ENCODE results near the gene CACNB4. TPM values are rescaled to one million over a fixed set of nuclear protein-coding genes. Genes with fewer than 3 reads are reported as not detected.

Gene CACNB4
- total and polyA plus RNA-seq, 2 donors: 3.0 to 3.5 TPM

GRCh38 chr2:151905963-151906632 lies 192.7 kb downstream of the CACNB4 start:
- no peaks in the 10 kb centered on the region for H3K36me3 ChIP-seq (ENCODE audit: control insufficient read depth in 2 of 2, insufficient read depth in 2 of 2, low read length in 1 of 2)
- WGBS: 90% methylated on average over 2 of the region's 2 CpGs

GRCh38 chr2:151904807-151905206 lies 194.0 kb downstream of the CACNB4 start:
- Histone ChIP-seq H3K27me3 (ENCODE audit: control insufficient read depth in 2 of 2, insufficient read depth in 1 of 2, low read length in 1 of 2) (no peaks in the 10 kb centered on the region), H3K4me3 (ENCODE audit: low read length in 2 of 2) (no peak overlapping the region), H3K27ac (ENCODE audit: low read depth in 1 of 2, low read length in 1 of 2) (no peak overlapping the region), H3K36me3 (ENCODE audit: control insufficient read depth in 2 of 2, insufficient read depth in 2 of 2, low read length in 1 of 2) (no peaks in the 10 kb centered on the region), H3K4me1 (ENCODE audit: control insufficient read depth in 2 of 2, insufficient read depth in 2 of 2, low read length in 2 of 2) (no peaks in the 10 kb centered on the region), H3K9me3 (ENCODE audit: control insufficient read depth in 2 of 2, insufficient read depth in 1 of 2, low read length in 1 of 2) (no peaks in the 10 kb centered on the region)
- DNase-seq (ENCODE audit: low read depth in 6 of 9, low spot score in 9 of 9): no peak
- WGBS: 88% methylated on average over 4 of the region's 4 CpGs

More at GRCh38 chr2:151905963-151906632, 192.7 kb downstream of the CACNB4 start:
- H3K4me3 ChIP-seq (ENCODE audit: low read length in 2 of 2): no peak overlapping the region
- H3K9me3 ChIP-seq (ENCODE audit: control insufficient read depth in 2 of 2, insufficient read depth in 1 of 2, low read length in 1 of 2): no peaks in the 10 kb centered on the region
- no peaks in the 10 kb centered on the region for H3K27me3 ChIP-seq (ENCODE audit: control insufficient read depth in 2 of 2, insufficient read depth in 1 of 2, low read length in 1 of 2)
- H3K27ac ChIP-seq (ENCODE audit: low read depth in 1 of 2, low read length in 1 of 2): no peak overlapping the region
- DNase-seq (ENCODE audit: low read depth in 6 of 9, low spot score in 9 of 9): no peak
- no peaks in the 10 kb centered on the region for H3K4me1 ChIP-seq (ENCODE audit: control insufficient read depth in 2 of 2, insufficient read depth in 2 of 2, low read length in 2 of 2)

- 97% methylated on average over 4 of the region's 4 CpGs for WGBS
- H3K4me3 ChIP-seq (ENCODE audit: low read length in 2 of 2): no peak overlapping the region
- H3K36me3 ChIP-seq (ENCODE audit: control insufficient read depth in 2 of 2, insufficient read depth in 2 of 2, low read length in 1 of 2): no peaks in the 10 kb centered on the region
- no peaks in the 10 kb centered on the region for H3K9me3 ChIP-seq (ENCODE audit: control insufficient read depth in 2 of 2, insufficient read depth in 1 of 2, low read length in 1 of 2)
- no peak for DNase-seq (ENCODE audit: low read depth in 6 of 9, low spot score in 9 of 9)
- no peaks in the 10 kb centered on the region for H3K4me1 ChIP-seq (ENCODE audit: control insufficient read depth in 2 of 2, insufficient read depth in 2 of 2, low read length in 2 of 2)
- H3K27me3 ChIP-seq (ENCODE audit: control insufficient read depth in 2 of 2, insufficient read depth in 1 of 2, low read length in 1 of 2): no peaks in the 10 kb centered on the region
- H3K27ac ChIP-seq (ENCODE audit: low read depth in 1 of 2, low read length in 1 of 2): no peak overlapping the region
Observed at GRCh38 chr2:151904021-151904420, 194.8 kb downstream of the CACNB4 start.

- H3K4me3 ChIP-seq (ENCODE audit: low read length in 2 of 2): no peak overlapping the region
- DNase-seq (ENCODE audit: low read depth in 6 of 9, low spot score in 9 of 9): no peak
- WGBS: 97% methylated on average over 3 of the region's 3 CpGs
Observed at GRCh38 chr2:151902829-151903228, 196.0 kb downstream of the CACNB4 start.

GRCh38 chr2:151900331-151900730 lies 198.5 kb downstream of the CACNB4 start:
- DNase-seq (ENCODE audit: low read depth in 6 of 9, low spot score in 9 of 9): no peak
- 81% methylated on average over 6 of the region's 6 CpGs for WGBS

More at GRCh38 chr2:151902829-151903228, 196.0 kb downstream of the CACNB4 start:
- Histone ChIP-seq H3K27me3 (ENCODE audit: control insufficient read depth in 2 of 2, insufficient read depth in 1 of 2, low read length in 1 of 2) (no peaks in the 10 kb centered on the region), H3K9me3 (ENCODE audit: control insufficient read depth in 2 of 2, insufficient read depth in 1 of 2, low read length in 1 of 2) (no peaks in the 10 kb centered on the region), H3K36me3 (ENCODE audit: control insufficient read depth in 2 of 2, insufficient read depth in 2 of 2, low read length in 1 of 2) (no peaks in the 10 kb centered on the region), H3K27ac (ENCODE audit: low read depth in 1 of 2, low read length in 1 of 2) (no peak overlapping the region), H3K4me1 (ENCODE audit: control insufficient read depth in 2 of 2, insufficient read depth in 2 of 2, low read length in 2 of 2) (no peaks in the 10 kb centered on the region)

GRCh38 chr2:151899156-151899555 lies 199.7 kb downstream of the CACNB4 start:
- Histone ChIP-seq H3K9me3 (ENCODE audit: control insufficient read depth in 2 of 2, insufficient read depth in 1 of 2, low read length in 1 of 2) (peaks cover 0 to 3% of the 10 kb centered on the region in 2 donors), H3K4me1 (ENCODE audit: control insufficient read depth in 2 of 2, insufficient read depth in 2 of 2, low read length in 2 of 2) (no peaks in the 10 kb centered on the region)
- WGBS: 93% methylated on average over 1 of the region's 1 CpG

More at GRCh38 chr2:151900331-151900730, 198.5 kb downstream of the CACNB4 start:
- H3K9me3 ChIP-seq (ENCODE audit: control insufficient read depth in 2 of 2, insufficient read depth in 1 of 2, low read length in 1 of 2): no peaks in the 10 kb centered on the region
- H3K4me1 ChIP-seq (ENCODE audit: control insufficient read depth in 2 of 2, insufficient read depth in 2 of 2, low read length in 2 of 2): no peaks in the 10 kb centered on the region
- H3K36me3 ChIP-seq (ENCODE audit: control insufficient read depth in 2 of 2, insufficient read depth in 2 of 2, low read length in 1 of 2): no peaks in the 10 kb centered on the region
- no peak overlapping the region for H3K27ac ChIP-seq (ENCODE audit: low read depth in 1 of 2, low read length in 1 of 2)
- no peak overlapping the region for H3K4me3 ChIP-seq (ENCODE audit: low read length in 2 of 2)
- no peaks in the 10 kb centered on the region for H3K27me3 ChIP-seq (ENCODE audit: control insufficient read depth in 2 of 2, insufficient read depth in 1 of 2, low read length in 1 of 2)

GRCh38 chr2:151891566-151892194 lies 207.2 kb downstream of the CACNB4 start:
- 92% methylated on average over 7 of the region's 7 CpGs for WGBS
- no peak for DNase-seq (ENCODE audit: low read depth in 6 of 9, low spot score in 9 of 9)
- Histone ChIP-seq H3K27ac (ENCODE audit: low read depth in 1 of 2, low read length in 1 of 2) (no peak overlapping the region), H3K9me3 (ENCODE audit: control insufficient read depth in 2 of 2, insufficient read depth in 1 of 2, low read length in 1 of 2) (peaks cover 0 to 3% of the 10 kb centered on the region in 2 donors), H3K27me3 (ENCODE audit: control insufficient read depth in 2 of 2, insufficient read depth in 1 of 2, low read length in 1 of 2) (no peaks in the 10 kb centered on the region), H3K36me3 (ENCODE audit: control insufficient read depth in 2 of 2, insufficient read depth in 2 of 2, low read length in 1 of 2) (no peaks in the 10 kb centered on the region), H3K4me1 (ENCODE audit: control insufficient read depth in 2 of 2, insufficient read depth in 2 of 2, low read length in 2 of 2) (no peaks in the 10 kb centered on the region), H3K4me3 (ENCODE audit: low read length in 2 of 2) (no peak overlapping the region)

More at GRCh38 chr2:151899156-151899555, 199.7 kb downstream of the CACNB4 start:
- DNase-seq (ENCODE audit: low read depth in 6 of 9, low spot score in 9 of 9): no peak
- H3K36me3 ChIP-seq (ENCODE audit: control insufficient read depth in 2 of 2, insufficient read depth in 2 of 2, low read length in 1 of 2): no peaks in the 10 kb centered on the region
- H3K4me3 ChIP-seq (ENCODE audit: low read length in 2 of 2): no peak overlapping the region
- no peak overlapping the region for H3K27ac ChIP-seq (ENCODE audit: low read depth in 1 of 2, low read length in 1 of 2)
- no peaks in the 10 kb centered on the region for H3K27me3 ChIP-seq (ENCODE audit: control insufficient read depth in 2 of 2, insufficient read depth in 1 of 2, low read length in 1 of 2)

- 98% methylated on average over 2 of the region's 2 CpGs for WGBS
- Histone ChIP-seq H3K27ac (ENCODE audit: low read depth in 1 of 2, low read length in 1 of 2) (no peak overlapping the region), H3K4me1 (ENCODE audit: control insufficient read depth in 2 of 2, insufficient read depth in 2 of 2, low read length in 2 of 2) (no peaks in the 10 kb centered on the region), H3K4me3 (ENCODE audit: low read length in 2 of 2) (no peak overlapping the region), H3K36me3 (ENCODE audit: control insufficient read depth in 2 of 2, insufficient read depth in 2 of 2, low read length in 1 of 2) (no peaks in the 10 kb centered on the region), H3K9me3 (ENCODE audit: control insufficient read depth in 2 of 2, insufficient read depth in 1 of 2, low read length in 1 of 2) (no peaks in the 10 kb centered on the region), H3K27me3 (ENCODE audit: control insufficient read depth in 2 of 2, insufficient read depth in 1 of 2, low read length in 1 of 2) (no peaks in the 10 kb centered on the region)
- DNase-seq (ENCODE audit: low read depth in 6 of 9, low spot score in 9 of 9): no peak
Observed at GRCh38 chr2:151887164-151887563, 211.7 kb downstream of the CACNB4 start.

GRCh38 chr2:151886241-151886640 lies 212.6 kb downstream of the CACNB4 start:
- WGBS: 96% methylated on average over 1 of the region's 1 CpG
- H3K27ac ChIP-seq (ENCODE audit: low read depth in 1 of 2, low read length in 1 of 2): no peak overlapping the region
- H3K27me3 ChIP-seq (ENCODE audit: control insufficient read depth in 2 of 2, insufficient read depth in 1 of 2, low read length in 1 of 2): no peaks in the 10 kb centered on the region
- no peak overlapping the region for H3K4me3 ChIP-seq (ENCODE audit: low read length in 2 of 2)
- H3K4me1 ChIP-seq (ENCODE audit: control insufficient read depth in 2 of 2, insufficient read depth in 2 of 2, low read length in 2 of 2): no peaks in the 10 kb centered on the region
- no peaks in the 10 kb centered on the region for H3K9me3 ChIP-seq (ENCODE audit: control insufficient read depth in 2 of 2, insufficient read depth in 1 of 2, low read length in 1 of 2)
- H3K36me3 ChIP-seq (ENCODE audit: control insufficient read depth in 2 of 2, insufficient read depth in 2 of 2, low read length in 1 of 2): no peaks in the 10 kb centered on the region
- no peak for DNase-seq (ENCODE audit: low read depth in 6 of 9, low spot score in 9 of 9)

All from thymus (tissue), 11 donors.